Uterus (tissue), 4 donors: ENCODE measurements around the gene FBXO11. TPM values are rescaled to one million over a fixed set of nuclear protein-coding genes. Genes with fewer than 3 reads are reported as not detected.

Experiments used
- DNase-seq, 2 donors: peaks; one replicate each; pipeline ENCODE4 v3.0.0-alpha.2; 2019 to 2020
- H3K27ac ChIP-seq, 2 donors: fragments of 200-600 bp; sonication (generic); 1 replicate in 1 of 2; 2 replicates in 1 of 2; pipeline ENCODE4 v1.5.1; 2016 to 2018
- H3K27me3 ChIP-seq, 2 donors: fragments of 200-600 bp; sonication (generic); one replicate each; pipeline ENCODE4 v1.5.1; 2018 to 2019; ENCODE audit warnings: control low read depth in 1 of 2
- H3K36me3 ChIP-seq, 2 donors: fragments of 200-600 bp; sonication (generic); one replicate each; pipeline ENCODE4 v1.5.1; 2019; ENCODE audit warnings: control low read depth in 1 of 2
- H3K4me1 ChIP-seq, 2 donors: fragments of 200-600 bp; sonication (generic); one replicate each; pipeline ENCODE4 v1.5.1; 2018 to 2019; ENCODE audit warnings: control low read depth in 1 of 2
- H3K4me3 ChIP-seq, 2 donors: fragments of 200-600 bp; sonication (generic); 1 replicate in 1 of 2; 2 replicates in 1 of 2; pipeline ENCODE4 v1.5.1; 2018 to 2019; ENCODE audit warnings: mild to moderate bottlenecking in 1 of 2
- H3K9me3 ChIP-seq, 2 donors: fragments of 200-600 bp; sonication (generic); one replicate each; pipeline ENCODE4 v1.5.1; 2019; ENCODE audit warnings: control low read depth in 1 of 2
- CTCF ChIP-seq, 4 experiments: fragments of 200-600 bp in 2 of 4; fragments of 450-650 bp in 2 of 4; sonication (generic) in 2 of 4; IDR thresholded peaks; one replicate each; pipeline ENCODE4 v1.5.1; 2016 to 2019; ENCODE audit warnings: antibody characterized with exemption in 4 of 4, mild to moderate bottlenecking in 2 of 4, moderate library complexity in 1 of 4
- POLR2A ChIP-seq, 2 donors: fragments of 450-650 bp; IDR thresholded peaks; one replicate each; pipeline ENCODE4 v1.6.1; 2016; ENCODE audit warnings: antibody characterized with exemption in 2 of 2, mild to moderate bottlenecking in 1 of 2, moderate library complexity in 1 of 2
- intact Hi-C: fragments of 100-400 bp; cut with DNase I; formaldehyde crosslinking; loops from one replicate; pipeline ENCODE4 v1.15.1; 2023; ENCODE audit warnings: low total_unique reads
- total RNA-seq, 4 donors: library from RNA; depleted of rRNA in 3 of 4; stranded (reverse); fragments of >200 nt in 3 of 4; gene quantifications; one replicate each; pipeline versions ENCODE4 v1.1.0 to v1.2.4, GENCODE V29; 2014 to 2023
- donor health status: DM: yes; HTN: yes; CAD: no.

Gene FBXO11
- total RNA-seq, 4 donors from 2014 or later, result 27.4 to 140 (median 67.3) TPM

- Histone ChIP-seq H3K4me1 (no peaks in the 10 kb centered on the region), H3K36me3 (no peaks in the 10 kb centered on the region), H3K4me3 (no peak overlapping the region), H3K27me3 (no peaks in the 10 kb centered on the region), H3K27ac (no peak overlapping the region), H3K9me3 (no peaks in the 10 kb centered on the region)
- DNase-seq, result no peak
- intact Hi-C loops, result no loop called here
- TF ChIP-seq CTCF (IDR thresholded peaks at IDR 0.05) (no peak), POLR2A (IDR thresholded peaks at IDR 0.05) (no peak)
These were observed 83.8 kb downstream of the FBXO11 start for GRCh38 chr2:47822518-47822917.

GRCh38 chr2:47819834-47820233 is 86.5 kb downstream of the FBXO11 start:
- Histone ChIP-seq H3K27ac (no peak overlapping the region), H3K36me3 (no peaks in the 10 kb centered on the region), H3K9me3 (no peaks in the 10 kb centered on the region), H3K4me3 (no peak overlapping the region), H3K4me1 (no peaks in the 10 kb centered on the region), H3K27me3 (no peaks in the 10 kb centered on the region)
- intact Hi-C loops, result no loop called here
- TF ChIP-seq CTCF (IDR thresholded peaks at IDR 0.05), result no peak
- TF ChIP-seq POLR2A (IDR thresholded peaks at IDR 0.05), result no peak
- no peak for DNase-seq

GRCh38 chr2:47818777-47819176 is 87.5 kb downstream of the FBXO11 start:
- no peak for DNase-seq
- Histone ChIP-seq H3K36me3 (no peaks in the 10 kb centered on the region), H3K27ac (no peak overlapping the region), H3K27me3 (no peaks in the 10 kb centered on the region), H3K4me1 (no peaks in the 10 kb centered on the region), H3K9me3 (no peaks in the 10 kb centered on the region), H3K4me3 (no peak overlapping the region)
- intact Hi-C loops, result no loop called here
- no peak for TF ChIP-seq POLR2A (IDR thresholded peaks at IDR 0.05)
- TF ChIP-seq CTCF (IDR thresholded peaks at IDR 0.05), result no peak

GRCh38 chr2:47815764-47816163 is 90.5 kb downstream of the FBXO11 start:
- Histone ChIP-seq H3K36me3 (no peaks in the 10 kb centered on the region), H3K4me3 (no peak overlapping the region), H3K9me3 (no peaks in the 10 kb centered on the region), H3K4me1 (no peaks in the 10 kb centered on the region), H3K27ac (no peak overlapping the region), H3K27me3 (no peaks in the 10 kb centered on the region)
- TF ChIP-seq POLR2A (IDR thresholded peaks at IDR 0.05) (no peak), CTCF (IDR thresholded peaks at IDR 0.05) (no peak)
- no peak for DNase-seq
- intact Hi-C loops, result no loop called here

- Histone ChIP-seq H3K4me3 (no peak overlapping the region), H3K27ac (no peak overlapping the region), H3K27me3 (no peaks in the 10 kb centered on the region), H3K36me3 (no peaks in the 10 kb centered on the region), H3K4me1 (no peaks in the 10 kb centered on the region), H3K9me3 (no peaks in the 10 kb centered on the region)
- TF ChIP-seq POLR2A (IDR thresholded peaks at IDR 0.05) (no peak), CTCF (IDR thresholded peaks at IDR 0.05) (no peak)
- DNase-seq, result no peak
- intact Hi-C loops, result no loop called here
These were observed 94.6 kb downstream of the FBXO11 start for GRCh38 chr2:47811668-47812067.
